SIG-M5 treated with dmso at 0.1 percent for 504 hours (cell line): ENCODE results near the gene ICE2.

Source experiments
- DNase-seq: peaks from one replicate; lab custom pipeline; 2025; ENCODE audit not compliant: unreplicated experiment; lab: John Stamatoyannopoulos, UW

ICE2 gene

GRCh38 chr15:60372756-60373155 lies 106.2 kb downstream of the ICE2 start:
- DNase-seq = no peak

DNA sequence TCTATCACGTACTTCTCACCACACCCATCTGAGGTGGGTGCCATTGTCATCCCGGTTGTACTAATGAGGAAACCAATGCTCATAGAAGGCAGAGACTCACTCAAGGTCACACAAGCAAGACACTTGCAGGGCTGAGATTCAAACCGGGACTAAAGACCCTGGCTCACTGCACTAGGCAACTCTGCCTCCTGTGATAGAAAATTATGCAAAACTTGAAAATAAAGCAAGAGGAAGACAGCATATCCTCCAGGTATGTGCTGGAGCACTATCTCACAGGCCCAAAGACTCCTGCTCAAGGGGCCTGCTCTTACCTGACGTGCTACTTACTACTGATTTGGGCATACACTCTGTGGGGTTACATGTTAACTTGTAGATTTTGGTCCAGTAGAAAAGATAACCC lies 106.7 kb downstream of the ICE2 start:
- DNase-seq = no peak

GRCh38 chr15:60371175-60372051 lies 107.5 kb downstream of the ICE2 start:
- DNase-seq = no peak

DNA sequence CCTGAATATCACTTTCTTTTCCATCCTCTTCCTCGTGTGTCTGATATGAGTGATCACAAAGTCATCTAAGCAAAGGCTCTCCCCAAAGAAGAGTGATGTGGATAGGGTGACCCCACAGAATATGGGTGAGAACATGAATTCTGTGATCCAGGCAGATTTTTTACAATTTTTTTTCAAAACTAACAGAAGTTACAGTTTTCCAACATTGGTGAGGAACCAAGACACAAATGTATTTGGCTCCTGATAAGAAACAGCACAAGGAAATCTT lies 108.1 kb downstream of the ICE2 start:
- no peak for DNase-seq

DNA sequence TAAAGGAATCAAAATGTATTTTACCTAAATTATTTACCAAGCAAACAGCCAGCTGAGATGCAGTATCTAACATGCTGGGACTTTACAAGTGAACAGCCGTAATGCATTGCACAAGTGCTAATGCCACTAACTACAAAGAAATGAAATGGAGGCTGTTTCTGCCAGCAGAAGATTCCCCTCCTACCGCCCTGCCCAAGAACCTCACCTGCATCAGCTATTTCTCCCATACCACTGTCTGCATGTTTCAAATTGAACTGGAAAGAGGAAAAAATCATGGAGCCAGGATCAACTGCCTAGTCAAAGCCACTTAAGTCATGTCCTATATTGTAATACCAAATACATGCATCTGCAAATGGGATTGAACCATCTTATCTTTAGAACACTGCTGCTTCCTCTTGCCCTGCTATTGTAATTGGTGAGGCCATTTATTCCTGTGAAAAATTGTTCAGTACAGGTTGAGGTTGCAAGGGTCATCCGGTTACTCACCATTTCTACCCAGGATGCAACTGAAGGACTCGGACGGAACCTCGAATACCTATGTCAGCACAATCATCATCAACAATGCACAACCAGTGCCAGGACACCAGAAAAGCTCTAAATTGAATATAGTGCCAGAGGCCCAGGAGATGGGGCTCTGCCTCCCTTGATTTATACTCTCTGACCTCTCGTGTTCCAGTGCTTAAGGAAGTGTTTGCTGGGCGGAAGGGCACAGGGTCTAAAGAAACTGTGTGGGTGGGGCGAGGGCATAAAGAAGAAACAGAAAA lies 108.7 kb downstream of the ICE2 start:
- no peak for DNase-seq

GRCh38 chr15:60369696-60370095 lies 109.2 kb downstream of the ICE2 start:
- DNase-seq = no peak
